ENCODE data around the gene TNNT1.

TNNT1 gene

GRCh38 chr19:55087542-55087901 is 61.5 kb downstream of the TNNT1 start:
- peaks cover 50% of the 10 kb centered on the region for H3K27me3 Mint-ChIP-seq (ENCODE audit: low read depth, poor library complexity)
- peaks cover 8% of the 10 kb centered on the region for H3K9me3 Mint-ChIP-seq
- peak overlapping the region; percentile 87 for H3K4me3 Mint-ChIP-seq
- H3K36me3 Mint-ChIP-seq (ENCODE audit: low read depth): peaks cover 4% of the 10 kb centered on the region
- H3K27ac Mint-ChIP-seq: no peak overlapping the region
- no peak for TF ChIP-seq CTCF (IDR thresholded peaks at IDR 0.05)
- H3K4me1 Mint-ChIP-seq: peaks cover 54% of the 10 kb centered on the region
- DNase-seq: no peak

GRCh38 chr19:55086730-55087541 is 62.1 kb downstream of the TNNT1 start:
- H3K36me3 Mint-ChIP-seq (ENCODE audit: low read depth): peaks cover 4% of the 10 kb centered on the region
- peak; percentile 98 for DNase-seq
- H3K27ac Mint-ChIP-seq: no peak overlapping the region
- peaks cover 55% of the 10 kb centered on the region for H3K4me1 Mint-ChIP-seq
- peak overlapping the region; percentile 87 for H3K4me3 Mint-ChIP-seq
- no peak for TF ChIP-seq CTCF (IDR thresholded peaks at IDR 0.05)
- H3K9me3 Mint-ChIP-seq: peaks cover 10% of the 10 kb centered on the region
- peaks cover 55% of the 10 kb centered on the region for H3K27me3 Mint-ChIP-seq (ENCODE audit: low read depth, poor library complexity)

- no peak for DNase-seq
- peak overlapping the region; percentile 71 for H3K4me3 Mint-ChIP-seq
- H3K27me3 Mint-ChIP-seq (ENCODE audit: low read depth, poor library complexity): peaks cover 64% of the 10 kb centered on the region
These were observed 62.9 kb downstream of the TNNT1 start for GRCh38 chr19:55085923-55086715.

GRCh38 chr19:55084416-55084815 is 64.6 kb downstream of the TNNT1 start:
- peaks cover 4% of the 10 kb centered on the region for H3K36me3 Mint-ChIP-seq (ENCODE audit: low read depth)
- DNase-seq: no peak
- no peak for TF ChIP-seq CTCF (IDR thresholded peaks at IDR 0.05)
- H3K27ac Mint-ChIP-seq: no peak overlapping the region
- peaks cover 58% of the 10 kb centered on the region for H3K4me1 Mint-ChIP-seq
- peaks cover 15% of the 10 kb centered on the region for H3K9me3 Mint-ChIP-seq
- peaks cover 81% of the 10 kb centered on the region for H3K27me3 Mint-ChIP-seq (ENCODE audit: low read depth, poor library complexity)
- H3K4me3 Mint-ChIP-seq: peak overlapping the region; percentile 11

More at GRCh38 chr19:55085923-55086715, 62.9 kb downstream of the TNNT1 start:
- Mint-ChIP-seq H3K4me1 (peaks cover 51% of the 10 kb centered on the region), H3K27ac (no peak overlapping the region), H3K36me3 (ENCODE audit: low read depth) (peaks cover 4% of the 10 kb centered on the region), H3K9me3 (peaks cover 10% of the 10 kb centered on the region)
- no peak for TF ChIP-seq CTCF (IDR thresholded peaks at IDR 0.05)

- peak; percentile 17 for DNase-seq
These were observed 65.8 kb downstream of the TNNT1 start for GRCh38 chr19:55083004-55083850.

More at GRCh38 chr19:55083004-55083850, 65.8 kb downstream of the TNNT1 start:
- TF ChIP-seq CTCF (IDR thresholded peaks at IDR 0.05): no peak
- H3K9me3 Mint-ChIP-seq: peaks cover 19% of the 10 kb centered on the region
- H3K4me3 Mint-ChIP-seq: no peak overlapping the region
- peaks cover 4% of the 10 kb centered on the region for H3K36me3 Mint-ChIP-seq (ENCODE audit: low read depth)
- peaks cover 46% of the 10 kb centered on the region for H3K4me1 Mint-ChIP-seq
- H3K27ac Mint-ChIP-seq: no peak overlapping the region
- peaks cover 85% of the 10 kb centered on the region for H3K27me3 Mint-ChIP-seq (ENCODE audit: low read depth, poor library complexity)

Measured in nephron progenitor cell (in vitro differentiated cells).